WTC11 (cell line): Measurements from ENCODE around the gene ENTHD1. TPM values are rescaled to one million over a fixed set of nuclear protein-coding genes. Genes with fewer than 3 reads are reported as not detected.

Experiments used
- ATAC-seq: fragments of 200-7000 bp; cut with Tn5 transposase; 2 replicates; pipeline ENCODE4 v1.10.0; 2021; ENCODE audit warnings: mild to moderate bottlenecking, moderate library complexity
- CTCF ChIA-PET: fragments of 300-600 bp; sonication (Branson Sonifier 250); formaldehyde crosslinking; loops from one replicate; lab custom pipeline; 2021; ENCODE audit warnings: antibody characterized with exemption; lab: Charles Lee
- POLR2A ChIA-PET: fragments of 350-600 bp; sonication (Branson Sonifier 250); formaldehyde crosslinking; loops from one replicate; lab custom pipeline; 2021; ENCODE audit warnings: antibody characterized with exemption; lab: Charles Lee
- DNase-seq: peaks from one replicate; pipeline ENCODE4 v3.0.0; 2021; ENCODE audit warnings: low spot score
- H3K27ac Mint-ChIP-seq: 2 replicates; pipeline ENCODE4 v1.8.0; 2021; ENCODE audit warnings: mixed read lengths
- H3K27me3 Mint-ChIP-seq: 2 replicates; pipeline ENCODE4 v1.8.0; 2021; ENCODE audit warnings: low read depth, mild to moderate bottlenecking, moderate library complexity, mixed read lengths
- H3K36me3 Mint-ChIP-seq: 2 replicates; pipeline ENCODE4 v1.8.0; 2021; ENCODE audit warnings: mixed read lengths
- H3K4me1 Mint-ChIP-seq: 2 replicates; pipeline ENCODE4 v1.8.0; 2022; ENCODE audit warnings: mixed read lengths
- H3K4me3 Mint-ChIP-seq: 2 replicates; pipeline ENCODE4 v1.8.0; 2021; ENCODE audit warnings: mild to moderate bottlenecking, moderate library complexity, mixed read lengths
- H3K9me3 Mint-ChIP-seq: 2 replicates; pipeline ENCODE4 v1.8.0; 2021; ENCODE audit warnings: mixed read lengths
- ATF1 ChIP-seq: sonication (generic); formaldehyde crosslinking; IDR thresholded peaks from 2 replicates; pipeline ENCODE4 v1.8.1; 2023; ENCODE audit warnings: mild to moderate bottlenecking, moderate library complexity, missing genetic modification reagents
- ELF4 ChIP-seq: sonication (generic); formaldehyde crosslinking; IDR thresholded peaks from 2 replicates; pipeline ENCODE4 v1.8.1; 2022; ENCODE audit warnings: low read depth, mild to moderate bottlenecking, moderate library complexity, missing genetic modification reagents
- EMX1 ChIP-seq: fragments of 250-450 bp; sonication (Bioruptor Pico); IDR thresholded peaks from 2 replicates; pipeline ENCODE4 v1.8.0; 2021; ENCODE audit warnings: mild to moderate bottlenecking
- ETV6 ChIP-seq: sonication (generic); formaldehyde crosslinking; IDR thresholded peaks from 2 replicates; pipeline ENCODE4 v1.8.1; 2022; ENCODE audit warnings: mild to moderate bottlenecking, missing genetic modification reagents
- GABPB1 ChIP-seq: sonication (generic); formaldehyde crosslinking; IDR thresholded peaks from 2 replicates; pipeline ENCODE4 v1.8.1; 2023; ENCODE audit warnings: mild to moderate bottlenecking, missing genetic modification reagents
- JAZF1 ChIP-seq: fragments of 250-450 bp; sonication (Bioruptor Pico); IDR thresholded peaks from 2 replicates; pipeline ENCODE4 v1.9.0; 2021; ENCODE audit warnings: moderate library complexity, mild to moderate bottlenecking, inconsistent platforms
- JUN ChIP-seq: sonication (generic); formaldehyde crosslinking; IDR thresholded peaks from 2 replicates; pipeline ENCODE4 v1.8.0; 2023; ENCODE audit warnings: mild to moderate bottlenecking, missing genetic modification reagents
- MXD4 ChIP-seq: fragments of 250-450 bp; sonication (Bioruptor Pico); IDR thresholded peaks from 2 replicates; pipeline ENCODE4 v1.8.0; 2021; ENCODE audit warnings: mild to moderate bottlenecking, moderate library complexity, borderline replicate concordance
- NFATC4 ChIP-seq: fragments of 250-450 bp; sonication (Bioruptor Pico); IDR thresholded peaks from 2 replicates; pipeline ENCODE4 v1.9.0; 2021; ENCODE audit warnings: mild to moderate bottlenecking
- NFYB ChIP-seq: sonication (generic); formaldehyde crosslinking; conservative IDR thresholded peaks from 2 replicates; pipeline ENCODE4 v1.8.0; 2022; ENCODE audit warnings: low read depth, missing genetic modification reagents
- NR2C2 ChIP-seq: sonication (generic); formaldehyde crosslinking; IDR thresholded peaks from 2 replicates; pipeline ENCODE4 v1.8.0; 2022; ENCODE audit warnings: mild to moderate bottlenecking, missing genetic modification reagents
- OVOL2 ChIP-seq: fragments of 250-450 bp; sonication (Bioruptor Pico); IDR thresholded peaks from 2 replicates; pipeline ENCODE4 v1.9.0; 2021; ENCODE audit warnings: mild to moderate bottlenecking, borderline replicate concordance
- SMAD3 ChIP-seq: sonication (generic); formaldehyde crosslinking; IDR thresholded peaks from 2 replicates; pipeline ENCODE4 v1.8.0; 2022; ENCODE audit warnings: missing genetic modification reagents, mild to moderate bottlenecking, borderline replicate concordance
- SMAD4 ChIP-seq: sonication (generic); formaldehyde crosslinking; IDR thresholded peaks from 2 replicates; pipeline ENCODE4 v1.8.0; 2022; ENCODE audit warnings: mild to moderate bottlenecking, missing genetic modification reagents
- SOX15 ChIP-seq: fragments of 250-450 bp; sonication (Bioruptor Pico); IDR thresholded peaks from 2 replicates; pipeline ENCODE4 v1.9.0; 2021; ENCODE audit warnings: mild to moderate bottlenecking
- ZBTB21 ChIP-seq: sonication (generic); formaldehyde crosslinking; IDR thresholded peaks from 2 replicates; pipeline ENCODE4 v1.8.1; 2023; ENCODE audit warnings: mild to moderate bottlenecking, missing genetic modification reagents, borderline replicate concordance
- ZNF138 ChIP-seq: sonication (generic); formaldehyde crosslinking; conservative IDR thresholded peaks from 2 replicates; pipeline ENCODE4 v1.8.1; 2022; ENCODE audit warnings: mild to moderate bottlenecking, moderate library complexity, missing genetic modification reagents
- total RNA-seq: library from RNA; stranded (reverse); gene quantifications from 3 replicates; pipeline ENCODE4 v1.2.3, GENCODE V29; 2021
- TF ChIP-seq, protein P1 (sequence below): sonication (generic); formaldehyde crosslinking; IDR thresholded peaks from 2 replicates; pipeline ENCODE4 v1.8.1; 2022; ENCODE audit warnings: low read depth, missing genetic modification reagents, borderline replicate concordance
- TF ChIP-seq, protein P2 (sequence below): sonication (generic); formaldehyde crosslinking; IDR thresholded peaks from 2 replicates; pipeline ENCODE4 v1.8.0; 2023; ENCODE audit warnings: missing genetic modification reagents
- TF ChIP-seq, protein P3 (sequence below): fragments of 250-450 bp; sonication (Bioruptor Pico); IDR thresholded peaks from 2 replicates; pipeline ENCODE4 v2.1.2; 2022; ENCODE audit warnings: mild to moderate bottlenecking, moderate library complexity
- TF ChIP-seq, protein P4 (sequence below): fragments of 250-450 bp; sonication (Bioruptor Pico); IDR thresholded peaks from 2 replicates; pipeline ENCODE4 v1.9.0; 2021; ENCODE audit warnings: moderate library complexity, mild to moderate bottlenecking, inconsistent platforms, borderline replicate concordance
- TF ChIP-seq, protein P5 (sequence below): sonication (generic); formaldehyde crosslinking; IDR thresholded peaks from 2 replicates; pipeline ENCODE4 v1.8.0; 2022; ENCODE audit warnings: mild to moderate bottlenecking, missing genetic modification reagents
- TF ChIP-seq, protein P6 (sequence below): fragments of 250-450 bp; sonication (Bioruptor Pico); conservative IDR thresholded peaks from 2 replicates; pipeline ENCODE4 v1.9.0; 2021; ENCODE audit warnings: mild to moderate bottlenecking

The ENTHD1 gene
- total RNA-seq, 1 experiment from 2014 or later = not detected

DNA sequence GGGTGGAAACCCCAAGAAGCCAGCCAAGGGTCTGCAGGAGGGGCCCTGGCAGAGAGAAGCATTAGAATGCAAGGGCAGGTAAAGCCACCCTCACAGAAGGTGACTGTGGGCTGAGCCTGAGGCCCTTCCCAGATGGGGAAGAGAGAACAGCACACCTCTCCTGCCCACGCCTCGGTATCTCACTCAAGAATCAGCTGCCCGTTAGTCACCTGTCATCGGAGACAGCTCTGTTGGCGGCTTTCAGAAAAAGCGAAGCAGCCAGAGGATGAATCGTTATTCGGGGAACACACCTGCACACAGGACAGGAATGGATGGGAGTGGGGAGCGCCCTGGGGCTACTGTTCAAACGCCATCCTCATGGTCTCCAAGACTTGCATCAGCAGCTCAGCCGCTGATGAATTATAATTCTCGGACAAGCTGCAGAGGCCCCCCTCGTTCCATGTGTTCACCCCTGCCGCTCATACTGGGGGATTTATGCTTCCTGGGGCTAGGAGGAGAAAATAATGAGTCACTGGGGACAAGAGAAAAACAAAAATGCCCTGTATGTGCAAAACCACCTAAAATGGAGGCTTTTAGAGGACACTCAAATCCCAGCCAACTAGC is 45.0 kb upstream of the ENTHD1 start (continued):
- TF ChIP-seq, protein P1, sequence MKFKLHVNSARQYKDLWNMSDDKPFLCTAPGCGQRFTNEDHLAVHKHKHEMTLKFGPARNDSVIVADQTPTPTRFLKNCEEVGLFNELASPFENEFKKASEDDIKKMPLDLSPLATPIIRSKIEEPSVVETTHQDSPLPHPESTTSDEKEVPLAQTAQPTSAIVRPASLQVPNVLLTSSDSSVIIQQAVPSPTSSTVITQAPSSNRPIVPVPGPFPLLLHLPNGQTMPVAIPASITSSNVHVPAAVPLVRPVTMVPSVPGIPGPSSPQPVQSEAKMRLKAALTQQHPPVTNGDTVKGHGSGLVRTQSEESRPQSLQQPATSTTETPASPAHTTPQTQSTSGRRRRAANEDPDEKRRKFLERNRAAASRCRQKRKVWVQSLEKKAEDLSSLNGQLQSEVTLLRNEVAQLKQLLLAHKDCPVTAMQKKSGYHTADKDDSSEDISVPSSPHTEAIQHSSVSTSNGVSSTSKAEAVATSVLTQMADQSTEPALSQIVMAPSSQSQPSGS (CRISPR knock-in tag) = no peak
- no peak for TF ChIP-seq ELF4 (CRISPR knock-in tag)
- TF ChIP-seq, all 79 proteins: peak for 0

DNA sequence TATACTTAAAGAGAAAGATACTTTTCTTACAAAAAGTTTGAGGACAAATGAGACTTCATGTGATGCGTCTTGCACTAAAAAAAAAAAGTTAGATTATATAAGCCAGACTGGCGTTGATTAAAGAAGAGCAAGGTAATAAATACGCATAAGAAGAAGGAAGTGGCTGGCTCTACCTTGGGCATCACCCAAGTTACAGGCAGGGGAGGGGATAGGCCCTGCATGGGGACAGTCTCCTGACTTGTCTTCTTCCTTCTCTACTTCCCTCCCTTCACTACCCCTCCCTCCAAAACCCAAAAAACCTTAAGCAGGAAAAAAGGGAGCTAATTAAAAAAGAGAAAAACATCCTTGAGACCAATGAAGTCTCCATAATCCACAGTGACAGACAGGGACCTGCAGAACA is 44.3 kb upstream of the ENTHD1 start:
- no peaks in the 10 kb centered on the region for H3K9me3 Mint-ChIP-seq
- no peaks in the 10 kb centered on the region; the same call in 1 of the 2 replicates for H3K27me3 Mint-ChIP-seq
- TF ChIP-seq NFYB (no peak), ETV6 (CRISPR knock-in tag) (no peak), JAZF1 (CRISPR knock-in tag) (no peak), SMAD4 (CRISPR knock-in tag) (no peak), ZNF138 (CRISPR knock-in tag) (no peak)
- TF ChIP-seq, protein P2, sequence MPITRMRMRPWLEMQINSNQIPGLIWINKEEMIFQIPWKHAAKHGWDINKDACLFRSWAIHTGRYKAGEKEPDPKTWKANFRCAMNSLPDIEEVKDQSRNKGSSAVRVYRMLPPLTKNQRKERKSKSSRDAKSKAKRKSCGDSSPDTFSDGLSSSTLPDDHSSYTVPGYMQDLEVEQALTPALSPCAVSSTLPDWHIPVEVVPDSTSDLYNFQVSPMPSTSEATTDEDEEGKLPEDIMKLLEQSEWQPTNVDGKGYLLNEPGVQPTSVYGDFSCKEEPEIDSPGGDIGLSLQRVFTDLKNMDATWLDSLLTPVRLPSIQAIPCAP (CRISPR knock-in tag) = no peak
- TF ChIP-seq, protein P3, sequence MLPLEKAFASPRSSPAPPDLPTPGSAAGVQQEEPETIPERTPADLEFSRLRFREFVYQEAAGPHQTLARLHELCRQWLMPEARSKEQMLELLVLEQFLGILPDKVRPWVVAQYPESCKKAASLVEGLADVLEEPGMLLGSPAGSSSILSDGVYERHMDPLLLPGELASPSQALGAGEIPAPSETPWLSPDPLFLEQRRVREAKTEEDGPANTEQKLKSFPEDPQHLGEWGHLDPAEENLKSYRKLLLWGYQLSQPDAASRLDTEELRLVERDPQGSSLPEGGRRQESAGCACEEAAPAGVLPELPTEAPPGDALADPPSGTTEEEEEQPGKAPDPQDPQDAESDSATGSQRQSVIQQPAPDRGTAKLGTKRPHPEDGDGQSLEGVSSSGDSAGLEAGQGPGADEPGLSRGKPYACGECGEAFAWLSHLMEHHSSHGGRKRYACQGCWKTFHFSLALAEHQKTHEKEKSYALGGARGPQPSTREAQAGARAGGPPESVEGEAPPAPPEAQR = no peak
- TF ChIP-seq, all 79 proteins: peak for 0
- Mint-ChIP-seq H3K27ac (no peak overlapping the region), H3K36me3 (no peaks in the 10 kb centered on the region), H3K4me3 (no peak overlapping the region), H3K4me1 (peaks cover 86% of the 10 kb centered on the region)
- DNase-seq (no peak), ATAC-seq (no peak)
- POLR2A ChIA-PET = no interaction called here
- CTCF ChIA-PET = interaction anchor here (0.9 to 3.7 kb wide), 2 partner anchors 62 to 86 kb away, joined by 3 to 16 read pairs; no protein-coding TSS in a partner anchor

DNA sequence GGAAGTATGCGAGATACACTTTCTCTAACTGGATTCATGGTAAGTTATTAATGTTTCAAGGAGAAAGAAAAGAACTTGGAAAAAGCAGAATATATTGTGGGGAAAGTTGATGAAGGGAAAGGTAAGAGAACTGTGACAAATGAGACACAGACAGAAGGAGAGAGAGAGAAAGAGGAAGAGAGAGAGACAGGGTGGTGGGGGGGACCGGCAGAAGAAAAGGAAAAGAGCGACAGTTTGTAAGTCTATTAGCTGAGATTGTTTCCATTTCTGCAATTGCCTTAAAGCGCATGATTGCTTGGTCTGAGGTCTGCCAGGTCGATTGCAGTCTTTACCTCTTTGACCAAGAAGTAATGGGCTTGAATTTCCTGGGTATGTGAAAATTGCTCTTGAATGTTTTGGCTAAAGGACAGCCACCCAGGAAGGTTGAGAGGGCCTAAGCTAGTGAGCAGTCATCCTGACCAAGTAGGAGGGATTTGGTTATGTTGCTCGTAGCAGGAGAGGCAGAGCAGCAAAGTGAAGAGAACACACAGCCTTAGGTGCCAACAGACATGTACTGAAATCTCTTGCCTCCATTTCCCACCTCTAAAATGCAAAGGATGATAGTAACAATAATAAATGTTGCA is 43.1 kb upstream of the ENTHD1 start:
- POLR2A ChIA-PET = no interaction called here
- Mint-ChIP-seq H3K27ac (no peak overlapping the region), H3K9me3 (no peaks in the 10 kb centered on the region), H3K4me3 (no peak overlapping the region), H3K36me3 (no peaks in the 10 kb centered on the region), H3K27me3 (no peaks in the 10 kb centered on the region; the same call in 1 of the 2 replicates), H3K4me1 (peaks cover 74% of the 10 kb centered on the region)
- CTCF ChIA-PET = interaction anchor here (0.6 to 3.7 kb wide), 2 partner anchors 87 to 226 kb away, joined by 3 to 16 read pairs; no protein-coding TSS in a partner anchor
- DNase-seq (no peak), ATAC-seq (no peak)
- TF ChIP-seq, protein P4, sequence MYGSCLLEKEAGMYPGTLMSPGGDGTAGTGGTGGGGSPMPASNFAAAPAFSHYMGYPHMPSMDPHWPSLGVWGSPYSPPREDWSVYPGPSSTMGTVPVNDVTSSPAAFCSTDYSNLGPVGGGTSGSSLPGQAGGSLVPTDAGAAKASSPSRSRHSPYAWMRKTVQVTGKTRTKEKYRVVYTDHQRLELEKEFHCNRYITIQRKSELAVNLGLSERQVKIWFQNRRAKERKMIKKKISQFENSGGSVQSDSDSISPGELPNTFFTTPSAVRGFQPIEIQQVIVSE (CRISPR knock-in tag) = no peak
- no peak for TF ChIP-seq ATF1 (CRISPR knock-in tag)
- no peak for TF ChIP-seq SMAD3 (CRISPR knock-in tag)
- no peak for TF ChIP-seq SOX15 (CRISPR knock-in tag)
- no peak for TF ChIP-seq GABPB1
- TF ChIP-seq EMX1 (CRISPR knock-in tag) = no peak
- TF ChIP-seq ZBTB21 = no peak
- TF ChIP-seq ETV6 (CRISPR knock-in tag) = no peak
- TF ChIP-seq, protein P5, sequence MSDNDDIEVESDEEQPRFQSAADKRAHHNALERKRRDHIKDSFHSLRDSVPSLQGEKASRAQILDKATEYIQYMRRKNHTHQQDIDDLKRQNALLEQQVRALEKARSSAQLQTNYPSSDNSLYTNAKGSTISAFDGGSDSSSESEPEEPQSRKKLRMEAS (CRISPR knock-in tag) = no peak
- TF ChIP-seq, protein P6, sequence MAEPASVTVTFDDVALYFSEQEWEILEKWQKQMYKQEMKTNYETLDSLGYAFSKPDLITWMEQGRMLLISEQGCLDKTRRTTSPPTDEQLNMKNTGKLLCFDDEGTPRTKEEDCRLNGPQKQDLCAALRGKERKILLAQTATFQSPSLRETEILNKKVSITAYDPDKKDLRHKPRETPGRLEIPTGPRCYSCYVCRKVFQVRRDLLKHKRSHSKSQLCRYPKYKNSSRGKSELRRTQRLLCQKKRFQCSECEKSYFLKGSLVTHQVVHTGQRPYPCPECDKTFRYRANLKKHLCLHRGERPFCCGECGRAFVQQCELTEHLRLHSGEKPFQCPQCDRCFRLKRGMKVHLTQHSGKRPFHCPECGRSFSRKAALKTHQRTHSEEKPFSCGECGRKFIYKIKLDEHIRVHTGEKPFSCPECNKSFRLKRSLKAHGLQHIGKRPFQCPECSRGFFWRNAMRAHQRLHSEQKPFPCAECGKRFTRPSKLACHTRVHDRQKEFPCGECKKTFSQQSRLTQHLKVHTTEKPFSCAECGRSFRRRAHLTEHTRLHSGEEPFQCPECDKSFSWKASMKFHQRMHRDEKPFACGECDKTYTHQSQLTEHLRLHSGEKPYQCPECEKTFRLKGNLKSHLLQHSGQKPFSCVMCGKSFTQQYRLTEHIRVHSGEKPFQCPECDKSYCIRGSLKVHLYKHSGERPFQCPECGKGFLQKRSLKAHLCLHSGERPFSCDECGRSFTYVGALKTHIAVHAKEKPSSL (CRISPR knock-in tag) = no peak
- no peak for TF ChIP-seq JAZF1 (CRISPR knock-in tag)
- TF ChIP-seq JUN (CRISPR knock-in tag) = no peak
- no peak for TF ChIP-seq NR2C2 (CRISPR knock-in tag)
- no peak for TF ChIP-seq OVOL2 (CRISPR knock-in tag)
- TF ChIP-seq NFATC4 (CRISPR knock-in tag) = no peak
- TF ChIP-seq MXD4 (CRISPR knock-in tag) = no peak
